GM21717 (cell line): ENCODE results near the gene NTRK1.

Experiments used
- ATAC-seq: cut with Tn5 transposase; IDR thresholded peaks from one replicate; pipeline ENCODE4 v1.9.1; 2021; ENCODE audit warnings: mild to moderate bottlenecking, moderate library complexity; ENCODE audit not compliant: unreplicated experiment

Gene NTRK1

GRCh38 chr1:156895927-156896326 is 35.3 kb downstream of the NTRK1 start:
- no peak for ATAC-seq

GRCh38 chr1:156896490-156897033 is 35.9 kb downstream of the NTRK1 start:
- no peak for ATAC-seq

- ATAC-seq, result no peak
Observed at GRCh38 chr1:156897078-156897825, 36.6 kb downstream of the NTRK1 start.

GRCh38 chr1:156898161-156898566 is 37.5 kb downstream of the NTRK1 start:
- no peak for ATAC-seq

- ATAC-seq, result no peak
Observed at GRCh38 chr1:156898971-156899664, 38.5 kb downstream of the NTRK1 start.

GRCh38 chr1:156899956-156900718 is 39.5 kb downstream of the NTRK1 start:
- ATAC-seq, result no peak

GRCh38 chr1:156900896-156901589 is 40.4 kb downstream of the NTRK1 start:
- no peak for ATAC-seq

GRCh38 chr1:156901590-156901900 is 40.9 kb downstream of the NTRK1 start:
- ATAC-seq, result no peak

GRCh38 chr1:156901966-156902915 is 41.6 kb downstream of the NTRK1 start:
- ATAC-seq, result no peak

GRCh38 chr1:156903328-156904091 is 42.8 kb downstream of the NTRK1 start:
- ATAC-seq, result no peak

- ATAC-seq, result no peak
Observed at GRCh38 chr1:156904187-156904959, 43.7 kb downstream of the NTRK1 start.

- ATAC-seq, result no peak
Observed at GRCh38 chr1:156905176-156905575, 44.5 kb downstream of the NTRK1 start.

GRCh38 chr1:156905651-156906050 is 45.0 kb downstream of the NTRK1 start:
- ATAC-seq, result no peak

- ATAC-seq, result no peak
Observed at GRCh38 chr1:156906206-156906906, 45.7 kb downstream of the NTRK1 start.

GRCh38 chr1:156908541-156908940 is 47.9 kb downstream of the NTRK1 start:
- no peak for ATAC-seq

- no peak for ATAC-seq
Observed at GRCh38 chr1:156908955-156909354, 48.3 kb downstream of the NTRK1 start.

GRCh38 chr1:156909671-156910070 is 49.0 kb downstream of the NTRK1 start:
- no peak for ATAC-seq

- no peak for ATAC-seq
Observed at GRCh38 chr1:156910309-156910782, 49.7 kb downstream of the NTRK1 start.
